ENCODE data around the gene BSPRY.
"Not testable (repeated sequence)": the region's sequence is repeated elsewhere in the genome, so short reads cannot be mapped to it uniquely, and the experiment has no call there.

BSPRY gene

DNA sequence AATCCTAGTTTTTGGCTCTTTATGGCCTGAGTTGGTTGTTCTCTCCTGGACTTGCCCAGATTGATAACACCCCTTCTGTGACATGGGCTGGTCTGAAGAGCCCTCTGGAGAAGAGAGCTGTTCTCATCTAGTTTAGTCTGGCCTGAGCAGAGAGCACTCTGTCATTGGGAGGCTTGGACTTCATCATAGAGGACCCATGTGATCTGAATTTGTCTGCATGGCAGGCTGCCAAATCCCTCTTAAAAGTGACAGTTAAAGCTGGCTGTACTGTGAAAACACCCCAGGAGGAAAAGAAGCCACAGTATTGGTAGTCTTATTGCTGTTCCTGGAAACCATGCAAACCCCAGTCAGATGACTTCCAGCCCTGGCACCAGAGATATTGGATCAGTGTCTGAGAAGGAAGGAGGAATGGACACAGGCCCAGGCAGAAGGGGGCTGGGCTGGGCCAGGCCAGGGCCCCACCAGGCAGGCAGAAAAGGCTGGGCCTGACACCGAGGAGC lies 5.6 kb upstream of the BSPRY start:
- peak; percentile 96 for DNase-seq

GRCh38 chr9:113345190-113345589 lies 4.2 kb upstream of the BSPRY start:
- no peak for DNase-seq

DNA sequence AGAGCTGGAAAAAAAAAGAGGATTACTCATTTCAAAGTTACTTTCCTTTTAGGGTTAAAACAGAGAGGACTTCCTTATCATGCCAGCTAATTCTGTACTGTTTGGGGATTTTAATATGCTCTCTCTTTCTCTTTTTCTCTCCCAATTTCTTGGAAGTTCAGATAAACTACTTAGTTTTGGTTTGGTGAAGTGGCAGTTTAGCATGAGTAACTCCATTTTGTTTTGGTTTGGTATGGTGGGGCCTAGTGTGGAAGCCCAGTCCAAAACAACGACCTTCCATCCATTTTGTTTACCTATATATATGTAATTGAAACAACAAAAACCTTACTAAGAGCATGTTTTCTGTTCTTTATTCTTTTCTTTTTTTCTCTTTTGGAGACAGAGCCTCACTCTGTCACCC lies 3.7 kb upstream of the BSPRY start:
- DNase-seq = no peak

DNA sequence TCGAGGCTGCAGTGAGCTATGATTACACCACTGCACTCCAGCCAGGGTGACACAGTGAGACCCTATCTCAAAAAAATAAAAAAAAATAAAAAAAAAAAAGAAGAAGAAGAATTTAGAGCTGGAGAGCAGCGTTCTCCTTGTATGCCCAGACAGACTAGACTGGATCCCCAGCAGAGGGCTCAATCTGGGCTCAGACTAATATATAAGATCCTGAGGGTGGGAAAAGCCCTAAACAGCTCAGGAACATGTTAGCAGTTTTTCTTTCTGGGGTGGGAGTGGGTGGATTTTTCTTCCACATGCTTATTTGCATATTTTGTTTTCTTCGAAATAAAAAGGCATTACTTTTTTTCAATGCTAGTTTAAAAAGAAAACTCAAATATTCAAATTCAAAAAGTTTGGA lies 904 bp upstream of the BSPRY start:
- DNase-seq = no peak

DNA sequence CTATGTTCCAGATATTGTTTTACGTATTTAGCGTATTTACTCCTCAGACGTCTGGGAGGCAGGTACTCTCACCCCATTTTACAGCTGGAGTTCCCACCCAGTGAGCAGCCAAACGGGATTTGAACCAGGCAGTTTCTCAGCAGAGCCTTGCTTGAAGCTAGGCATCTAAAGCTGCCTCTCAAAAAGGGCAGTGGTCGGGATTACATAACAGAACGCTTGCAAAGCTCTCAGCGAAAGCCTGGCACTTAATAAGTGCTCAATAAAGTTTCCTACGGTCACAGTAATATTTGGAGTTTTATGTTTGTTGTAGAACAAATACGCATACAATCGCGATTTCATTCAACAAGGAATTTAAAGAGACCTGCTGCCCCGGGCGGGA lies 286 bp upstream of the BSPRY start:
- peak; percentile 30 for DNase-seq

DNA sequence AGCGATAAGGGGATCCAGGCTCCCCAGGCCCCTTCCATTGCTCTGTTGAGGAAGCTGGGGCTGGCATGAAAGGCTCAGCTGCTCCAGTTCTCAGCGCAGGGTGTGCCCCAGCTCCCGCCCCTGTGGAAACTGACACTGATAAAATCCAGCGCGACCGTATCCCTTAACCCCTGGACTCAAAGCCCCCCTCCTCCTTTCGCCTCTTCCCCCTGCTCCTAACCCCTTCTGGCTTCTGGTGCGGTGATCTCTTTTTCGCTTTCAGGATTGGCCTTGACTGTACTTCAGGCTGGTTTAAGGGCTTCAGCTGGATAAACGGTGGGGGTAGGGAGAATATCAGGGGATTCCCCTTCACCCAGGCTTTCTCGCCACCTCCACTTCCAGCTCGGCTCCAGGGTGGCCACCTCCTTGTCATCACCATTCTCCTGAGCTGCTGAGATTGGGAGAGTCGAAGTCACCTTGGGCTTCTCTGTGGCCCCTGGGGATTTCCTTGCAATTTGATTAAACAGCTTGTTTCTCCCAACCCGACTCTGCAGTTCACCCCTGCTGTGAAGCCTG lies 843 bp downstream of the BSPRY start:
- no peak for DNase-seq

GRCh38 chr9:113350937-113351336 lies 1.6 kb downstream of the BSPRY start:
- DNase-seq = no peak

- DNase-seq = no peak
Measured at GRCh38 chr9:113352006-113352405, 2.7 kb downstream of the BSPRY start.

- no peak for DNase-seq
Measured at GRCh38 chr9:113352411-113352810, 3.1 kb downstream of the BSPRY start.

GRCh38 chr9:113355040-113355596 lies 5.8 kb downstream of the BSPRY start:
- no peak for DNase-seq

DNA sequence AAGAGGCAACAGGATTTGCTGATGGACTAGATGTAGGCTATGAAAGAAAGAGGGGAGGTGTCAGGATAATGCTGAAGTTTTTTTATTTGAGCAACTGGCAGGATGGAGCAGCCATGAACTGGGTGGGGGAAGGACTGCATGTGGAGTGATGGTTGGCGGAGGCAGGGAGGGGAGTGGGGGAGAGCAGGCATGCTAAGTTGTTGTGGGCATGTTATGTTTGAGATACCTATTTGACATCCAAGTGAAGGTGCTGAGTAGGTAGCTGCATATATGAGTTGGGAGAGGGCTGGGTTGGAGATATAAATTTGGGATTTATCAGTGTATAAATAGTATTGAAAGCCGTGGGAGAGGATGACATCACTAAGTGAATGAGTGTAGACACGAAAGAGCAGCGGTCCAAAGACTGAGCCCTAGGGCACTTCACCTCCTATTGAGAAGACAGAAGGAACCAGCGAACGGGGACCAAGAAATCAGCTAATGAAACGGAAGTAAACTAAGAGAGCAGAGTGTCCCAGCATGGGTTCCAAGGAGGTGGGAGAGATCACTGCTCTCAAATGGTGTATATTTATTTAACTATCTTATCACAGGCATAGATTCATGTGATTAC lies 7.4 kb downstream of the BSPRY start:
- DNase-seq = no peak

- DNase-seq = no peak
Measured at GRCh38 chr9:113359385-113359784, 10.0 kb downstream of the BSPRY start.

DNA sequence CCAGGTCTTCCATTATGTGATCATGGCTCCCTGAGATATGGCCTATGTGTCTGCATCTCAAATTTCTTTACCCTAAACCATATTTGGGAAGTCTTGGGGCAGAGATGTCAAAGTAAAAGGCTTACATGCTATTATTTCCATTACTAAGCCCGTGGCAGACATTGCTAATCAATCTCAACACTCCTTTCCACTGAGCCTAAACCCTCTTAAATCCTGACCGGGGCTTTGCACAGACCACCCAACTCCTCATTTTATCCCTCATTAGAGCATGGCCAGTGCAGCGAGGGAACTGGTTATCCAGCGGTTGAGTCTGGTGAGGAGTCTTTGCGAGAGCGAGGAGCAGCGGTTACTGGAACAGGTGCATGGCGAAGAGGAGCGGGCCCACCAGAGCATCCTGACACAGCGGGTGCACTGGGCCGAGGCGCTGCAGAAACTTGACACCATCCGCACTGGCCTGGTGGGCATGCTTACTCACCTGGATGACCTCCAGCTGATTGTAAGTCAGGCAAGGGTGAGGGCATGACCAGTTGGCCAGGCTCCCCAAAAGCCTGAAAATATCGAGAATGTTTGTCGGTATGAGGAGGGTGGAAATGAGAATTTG lies 11.0 kb downstream of the BSPRY start:
- no peak for DNase-seq

GRCh38 chr9:113361304-113362018 lies 12.1 kb downstream of the BSPRY start:
- DNase-seq = peak; percentile 13

DNA sequence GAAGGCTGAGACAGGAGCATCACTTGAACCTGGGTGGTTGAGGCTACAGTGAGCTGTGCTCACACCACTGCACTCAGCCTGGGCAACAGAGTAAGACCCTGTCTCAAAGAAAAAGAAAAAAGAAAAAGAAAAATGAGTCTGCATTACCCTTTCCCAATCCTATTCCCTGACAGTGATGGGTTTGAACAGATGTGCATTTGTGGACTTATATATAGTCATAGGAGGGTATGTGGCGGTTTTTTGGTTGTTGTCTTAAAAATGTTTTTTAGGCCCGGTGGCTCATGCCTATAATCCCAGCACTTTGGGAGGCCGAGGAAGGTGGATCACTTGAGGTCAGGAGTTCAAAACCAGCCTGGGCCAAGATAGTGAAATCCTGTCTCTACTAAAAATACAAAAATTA lies 14.0 kb downstream of the BSPRY start:
- no peak for DNase-seq

DNA sequence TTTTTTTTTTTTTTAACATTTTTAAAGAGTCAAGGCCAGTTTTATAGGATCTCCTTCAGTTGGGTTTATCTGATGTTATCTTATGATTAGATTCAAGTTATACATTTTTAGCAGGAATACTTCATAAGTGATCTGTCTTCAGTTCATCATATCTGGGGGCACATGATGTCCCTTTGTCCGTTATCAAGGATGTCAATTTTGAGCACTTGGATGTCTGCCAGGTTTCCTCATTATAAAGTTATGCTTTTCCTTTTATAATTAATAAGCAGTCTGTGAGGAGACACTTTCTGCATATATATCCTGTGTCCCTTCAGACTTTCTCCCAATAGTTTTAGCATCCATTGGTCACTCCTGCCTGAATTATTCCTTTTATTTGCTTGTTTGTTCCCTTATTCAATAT lies 15.6 kb downstream of the BSPRY start:
- no peak for DNase-seq

GRCh38 chr9:113365652-113366051 lies 16.3 kb downstream of the BSPRY start:
- not testable (repeated sequence) for DNase-seq

DNA sequence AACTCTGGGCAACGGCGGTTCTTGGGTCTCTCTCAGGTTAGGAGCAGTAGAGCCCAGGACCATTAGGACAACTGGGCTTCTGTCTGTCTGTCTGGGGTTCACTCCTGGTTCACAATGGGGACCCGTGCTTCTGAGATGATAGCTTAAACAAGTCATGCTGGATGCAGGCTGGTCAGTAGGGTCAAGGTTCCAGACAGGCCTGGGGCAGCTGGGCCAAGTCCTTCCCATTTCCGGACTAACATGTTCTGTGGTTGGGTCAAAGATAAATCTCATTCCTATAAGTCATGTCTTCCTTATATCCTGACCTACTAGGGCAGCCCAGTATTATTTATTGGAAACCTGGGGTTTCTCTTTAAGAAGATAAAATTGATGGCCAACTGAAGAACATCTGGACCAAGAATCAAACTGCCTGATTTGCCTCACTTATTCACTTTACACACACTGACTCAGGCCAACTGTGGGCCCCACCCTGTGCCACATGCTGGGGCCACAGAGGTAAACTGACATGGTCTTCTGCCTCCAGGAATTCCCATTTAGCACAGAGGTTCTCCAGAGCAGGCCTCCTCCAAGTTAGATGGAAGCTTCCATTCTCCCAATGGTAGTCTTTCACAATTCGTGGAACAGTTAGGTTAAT lies 19.1 kb downstream of the BSPRY start:
- DNase-seq = no peak

DNA sequence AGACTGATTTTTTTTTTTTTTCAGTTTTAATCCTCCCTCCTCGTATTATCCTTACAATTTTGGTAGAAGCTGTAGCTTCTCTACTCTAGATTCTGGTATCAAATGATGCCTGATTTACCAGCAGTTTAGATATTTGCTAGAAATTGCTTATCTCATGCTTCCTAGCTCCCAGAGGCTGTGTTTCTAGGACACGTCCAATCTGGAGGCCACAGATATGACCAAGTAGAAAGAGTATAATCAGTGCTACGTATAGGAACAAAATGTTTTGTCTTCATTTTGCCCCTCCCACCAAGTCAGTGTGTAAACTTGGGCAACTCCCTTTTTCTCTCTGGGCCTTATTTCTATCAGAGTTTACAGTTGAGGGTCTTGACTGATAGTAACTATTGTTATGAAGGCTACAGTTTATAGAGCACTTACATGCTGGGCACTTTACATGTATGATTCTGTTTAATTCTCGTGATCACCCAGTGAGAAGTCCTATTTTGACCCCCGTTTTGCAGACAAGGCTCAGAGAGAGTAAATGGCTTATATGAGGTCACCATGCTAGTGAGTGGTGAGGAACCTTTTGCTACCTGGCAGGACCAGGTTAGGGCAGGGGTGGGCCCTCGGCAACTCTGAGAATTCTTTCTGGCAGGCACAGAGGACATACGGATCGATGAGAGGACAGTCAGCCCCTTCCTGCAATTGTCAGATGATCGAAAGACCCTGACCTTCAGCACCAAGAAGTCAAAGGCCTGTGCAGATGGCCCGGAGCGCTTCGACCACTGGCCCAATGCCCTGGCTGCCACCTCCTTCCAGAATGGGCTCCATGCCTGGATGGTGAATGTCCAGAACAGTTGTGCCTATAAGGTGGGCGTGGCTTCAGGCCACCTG lies 19.9 kb downstream of the BSPRY start:
- no peak for DNase-seq

- no peak for DNase-seq
Measured at GRCh38 chr9:113369855-113370140, 20.5 kb downstream of the BSPRY start.

GRCh38 chr9:113370806-113371325 lies 21.5 kb downstream of the BSPRY start:
- no peak for DNase-seq

DNA sequence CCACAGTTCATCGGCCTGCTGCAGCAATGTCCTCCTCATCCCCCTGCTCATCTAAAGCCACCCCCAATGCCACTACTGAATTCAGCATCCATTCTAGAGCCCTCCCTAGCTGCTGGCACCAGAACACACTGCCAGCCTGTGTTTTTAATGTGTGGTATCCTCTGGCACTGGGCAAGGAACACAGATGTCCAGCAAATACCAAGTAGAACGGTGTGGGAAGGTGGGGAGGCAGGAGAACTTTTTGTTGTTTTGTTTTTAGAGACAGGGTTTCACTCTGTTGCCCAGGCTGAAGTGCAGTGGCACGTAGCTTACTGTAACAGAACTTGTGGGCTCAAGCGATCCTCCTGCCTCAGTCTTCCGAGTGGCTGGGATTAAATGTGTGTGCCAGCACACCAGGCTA lies 22.7 kb downstream of the BSPRY start:
- no peak for DNase-seq
